Skeletal muscle tissue (tissue), 4 donors: Measurements from ENCODE around the gene RPL18A. TPM values are rescaled to one million over a fixed set of nuclear protein-coding genes. Genes with fewer than 3 reads are reported as not detected.

Experiments used
- H3K27ac ChIP-seq: one replicate; pipeline ENCODE4 v1.7.0; 2013; ENCODE audit warnings: mild to moderate bottlenecking, low read depth, low read length, inconsistent platforms
- H3K27me3 ChIP-seq, 3 donors: one replicate each; pipeline ENCODE4 v1.7.0; 2013; ENCODE audit warnings: low read length in 3 of 3; ENCODE audit not compliant: control insufficient read depth in 3 of 3, insufficient read depth in 3 of 3
- H3K36me3 ChIP-seq, 3 donors: one replicate each; pipeline ENCODE4 v1.7.0; 2013; ENCODE audit warnings: low read length in 3 of 3; ENCODE audit not compliant: control insufficient read depth in 3 of 3, insufficient read depth in 3 of 3
- H3K4me1 ChIP-seq, 3 donors: one replicate each; pipeline ENCODE4 v1.7.0; 2013; ENCODE audit warnings: low read length in 3 of 3, mild to moderate bottlenecking in 3 of 3; ENCODE audit not compliant: control insufficient read depth in 3 of 3, insufficient read depth in 3 of 3
- H3K4me3 ChIP-seq, 3 donors: one replicate each; pipeline ENCODE4 v1.7.0; 2013; ENCODE audit warnings: low read length in 3 of 3
- H3K9ac ChIP-seq, 3 donors: one replicate each; pipeline ENCODE4 v1.7.0; 2013; ENCODE audit warnings: low read length in 3 of 3, mild to moderate bottlenecking in 3 of 3, moderate library complexity in 2 of 3, low read depth in 1 of 3
- H3K9me3 ChIP-seq, 3 donors: one replicate each; pipeline ENCODE4 v1.7.0; 2013; ENCODE audit warnings: low read length in 3 of 3; ENCODE audit not compliant: control insufficient read depth in 3 of 3
- total RNA-seq: library from RNA; depleted of rRNA; stranded (reverse); fragments of >200 nt; gene quantifications from one replicate; pipeline ENCODE4 v1.2.3, GENCODE V29; 2014
- donor health status: Osteomylitis.

Gene RPL18A
- total RNA-seq, 1 donor from 2014 or later: 1,370 TPM

DNA sequence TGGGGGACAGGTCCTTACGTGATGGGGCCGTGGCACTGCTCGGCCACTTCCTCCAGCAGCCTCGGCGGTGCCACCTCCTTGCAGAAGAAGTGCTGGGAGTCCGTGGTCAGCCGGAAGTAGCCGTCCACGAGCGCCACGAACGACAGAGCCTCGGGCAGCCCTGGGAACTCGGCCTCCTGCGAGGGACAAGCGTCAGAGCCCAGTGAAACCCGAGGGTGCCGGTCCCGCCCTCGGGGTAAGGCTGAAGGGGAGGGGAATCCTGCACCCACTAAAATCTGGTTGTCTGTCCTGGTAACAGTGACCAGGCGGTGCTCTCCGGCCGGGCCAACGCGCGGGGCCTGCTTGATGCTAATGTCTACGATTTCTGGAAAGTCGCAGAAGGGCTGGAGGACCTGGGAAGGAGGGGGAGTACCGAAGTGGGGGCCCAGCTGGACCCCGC lies 18.3 kb upstream of the RPL18A start:
- Histone ChIP-seq H3K27ac (no peak overlapping the region), H3K36me3 (no peaks in the 10 kb centered on the region)

DNA sequence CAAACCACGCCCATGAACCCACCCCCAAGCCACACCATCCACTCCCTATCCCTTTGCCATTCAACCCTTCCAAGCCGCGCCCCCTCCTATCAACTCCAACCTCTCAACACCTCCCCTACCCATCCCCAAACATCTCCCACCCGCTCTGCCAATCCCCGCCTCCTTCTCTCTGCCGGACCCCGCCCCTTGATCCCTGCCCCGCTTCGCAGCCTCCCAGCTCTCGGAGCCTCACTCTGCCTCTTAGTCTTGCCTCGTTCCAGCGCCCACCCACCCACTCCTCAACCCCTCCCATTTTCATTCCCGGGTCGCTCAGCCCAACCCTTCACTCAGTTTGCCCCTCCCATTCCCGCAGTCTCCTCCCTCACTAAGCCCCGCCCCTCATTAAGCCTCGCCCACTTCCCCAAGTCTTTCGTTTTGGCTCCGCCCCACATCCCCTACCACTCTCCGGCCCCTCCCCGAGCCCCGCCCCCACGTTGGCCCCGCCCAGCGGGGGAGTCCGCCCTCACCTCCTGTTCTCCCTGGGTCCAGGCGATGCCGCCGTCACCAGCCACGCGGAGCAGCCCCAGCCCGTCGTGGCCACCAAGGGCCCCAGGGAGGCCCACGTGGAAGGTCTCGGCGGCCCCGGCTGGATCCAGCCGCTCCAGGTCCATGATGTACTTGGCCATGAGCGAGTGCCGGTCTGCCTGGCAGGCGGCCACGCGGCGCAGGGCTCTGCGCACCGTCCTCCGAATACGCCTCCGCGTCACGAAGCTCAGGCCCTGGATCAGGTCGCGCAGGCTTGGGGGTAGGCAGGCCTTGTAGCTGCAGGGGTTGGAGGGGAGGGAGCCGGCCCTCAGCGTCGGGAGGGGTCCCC lies 17.7 kb upstream of the RPL18A start:
- H3K4me1 ChIP-seq: no peaks in the 10 kb centered on the region
- H3K9ac ChIP-seq: no peak overlapping the region
- no peak overlapping the region for H3K4me3 ChIP-seq
- H3K27me3 ChIP-seq: peaks cover 30 to 59% (median 45%) of the 10 kb centered on the region in 3 donors
- H3K36me3 ChIP-seq: no peaks in the 10 kb centered on the region
- no peak overlapping the region for H3K27ac ChIP-seq
- no peaks in the 10 kb centered on the region for H3K9me3 ChIP-seq

More for the DNA sequence above, 18.3 kb upstream of the RPL18A start:
- H3K9me3 ChIP-seq: no peaks in the 10 kb centered on the region
- no peak overlapping the region for H3K9ac ChIP-seq
- no peaks in the 10 kb centered on the region for H3K4me1 ChIP-seq
- H3K27me3 ChIP-seq: peaks cover 30 to 57% (median 48%) of the 10 kb centered on the region in 3 donors
- H3K4me3 ChIP-seq: no peak overlapping the region

DNA sequence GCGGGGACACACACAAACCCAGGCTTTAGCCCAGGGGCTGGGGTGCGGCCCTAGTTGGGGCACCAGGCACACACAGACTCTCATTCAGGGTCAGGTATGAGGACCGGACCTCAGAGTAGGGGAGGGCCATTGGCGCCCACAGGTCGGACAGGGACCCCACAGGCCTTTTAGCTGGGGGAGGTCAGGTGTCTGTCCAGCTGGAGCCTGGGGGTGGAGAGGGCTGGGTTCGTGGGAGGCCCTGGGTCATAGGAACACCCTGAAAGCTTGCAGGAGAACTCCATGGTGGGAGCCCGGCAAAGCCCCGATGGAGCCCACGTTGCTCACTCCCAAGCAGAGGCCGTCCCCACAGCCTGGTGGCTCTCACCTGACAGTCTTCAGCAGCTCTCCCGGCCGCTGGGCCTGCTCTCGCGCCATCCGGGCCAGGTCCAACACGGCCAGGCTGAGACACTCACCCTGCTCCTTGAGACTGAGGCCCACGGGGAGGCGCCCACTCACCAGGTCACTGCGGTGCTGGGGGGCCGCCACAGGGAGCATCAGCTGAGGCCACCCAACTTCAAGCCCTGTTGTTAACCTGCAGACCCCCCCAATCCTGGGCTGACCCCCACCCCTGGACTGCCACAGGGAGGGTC lies 16.9 kb upstream of the RPL18A start:
- Histone ChIP-seq H3K9ac (no peak overlapping the region), H3K4me1 (no peaks in the 10 kb centered on the region), H3K27me3 (peaks cover 30 to 59% (median 45%) of the 10 kb centered on the region in 3 donors), H3K36me3 (no peaks in the 10 kb centered on the region), H3K27ac (no peak overlapping the region), H3K9me3 (no peaks in the 10 kb centered on the region), H3K4me3 (no peak overlapping the region)

DNA sequence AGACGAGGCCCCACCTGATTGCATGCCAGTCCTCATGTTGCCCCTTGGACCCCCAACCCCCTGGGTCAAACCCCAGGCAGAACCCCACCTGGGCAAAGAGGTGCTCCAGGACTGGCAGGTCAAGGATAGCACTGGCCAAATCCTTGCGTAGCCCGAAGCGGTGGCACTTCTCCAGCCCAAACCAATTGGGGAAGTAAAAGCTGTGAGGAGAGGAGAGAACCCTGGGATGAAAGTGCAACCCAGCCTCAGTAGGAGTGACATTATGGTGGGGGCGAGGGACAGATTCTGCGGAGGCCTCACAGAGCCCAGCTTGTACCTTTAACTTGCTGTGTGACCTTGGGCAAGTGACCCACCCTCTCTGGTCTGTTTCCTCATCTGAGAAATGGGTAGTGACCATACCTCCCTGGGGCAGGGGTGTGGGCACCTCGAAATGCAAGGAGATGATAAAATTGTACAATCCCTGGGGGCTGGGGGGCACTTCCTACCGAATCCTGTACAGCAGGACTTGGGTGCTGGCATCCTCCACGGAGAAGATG lies 16.4 kb upstream of the RPL18A start:
- H3K36me3 ChIP-seq: no peaks in the 10 kb centered on the region
- H3K27ac ChIP-seq: no peak overlapping the region
- peaks cover 0 to 3% (median 0%) of the 10 kb centered on the region in 3 donors for H3K4me1 ChIP-seq
- H3K9me3 ChIP-seq: no peaks in the 10 kb centered on the region
- peaks cover 30 to 60% (median 45%) of the 10 kb centered on the region in 3 donors for H3K27me3 ChIP-seq
- H3K4me3 ChIP-seq: no peak overlapping the region
- H3K9ac ChIP-seq: no peak overlapping the region

DNA sequence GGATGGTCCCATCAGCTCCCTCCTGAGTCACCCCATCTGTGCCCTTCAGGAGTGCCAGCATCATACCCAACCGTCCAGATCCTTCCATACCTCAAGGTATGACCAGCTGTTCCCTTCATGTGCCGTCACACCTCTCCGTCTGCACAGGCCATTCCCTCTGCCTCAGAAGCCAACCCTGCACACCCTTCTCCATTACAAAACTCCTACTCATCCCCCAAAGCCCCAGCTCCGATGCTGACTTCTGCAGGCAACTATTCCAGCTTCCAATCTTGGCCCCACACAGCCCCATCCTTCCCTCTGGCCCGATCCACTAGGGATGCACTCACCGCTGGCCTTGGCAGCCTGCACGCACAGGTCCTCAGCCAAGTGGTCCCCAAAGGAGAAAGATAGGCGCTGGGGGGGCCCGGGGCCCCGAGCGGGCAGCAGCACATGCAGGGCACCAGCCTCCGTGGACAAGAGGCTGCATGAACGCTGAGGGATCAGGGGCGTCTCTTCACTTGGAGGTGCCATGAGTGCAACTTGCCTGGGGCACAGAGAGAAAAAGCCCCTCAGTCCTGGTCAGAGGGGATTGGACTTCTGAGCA lies 15.7 kb upstream of the RPL18A start:
- no peaks in the 10 kb centered on the region for H3K9me3 ChIP-seq
- H3K36me3 ChIP-seq: no peaks in the 10 kb centered on the region
- peaks cover 0 to 3% (median 0%) of the 10 kb centered on the region in 3 donors for H3K4me1 ChIP-seq
- no peak overlapping the region for H3K27ac ChIP-seq
- peaks cover 30 to 62% (median 44%) of the 10 kb centered on the region in 3 donors for H3K27me3 ChIP-seq
- no peak overlapping the region for H3K9ac ChIP-seq
- no peak overlapping the region for H3K4me3 ChIP-seq

DNA sequence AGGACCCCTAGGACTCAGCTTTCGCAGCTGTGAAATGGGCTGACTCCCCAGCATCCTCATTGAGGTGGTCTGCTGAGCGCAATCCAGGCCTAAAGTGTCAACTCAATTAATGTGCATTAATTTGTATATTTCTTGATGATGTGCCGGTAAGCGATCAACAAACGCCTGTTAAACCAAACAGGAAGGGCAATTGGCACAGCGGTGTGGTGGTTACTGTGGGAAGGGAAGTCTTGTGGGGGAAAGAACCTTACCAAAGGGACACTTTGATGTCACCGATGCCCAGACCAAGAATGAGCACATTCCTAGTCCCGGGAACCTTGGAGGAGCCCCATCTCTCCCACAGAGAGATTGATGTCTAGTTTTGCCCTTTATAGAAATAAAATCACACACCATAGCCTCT lies 13.6 kb upstream of the RPL18A start:
- H3K4me3 ChIP-seq: no peak overlapping the region
- H3K27ac ChIP-seq: no peak overlapping the region
- peaks cover 24 to 47% (median 30%) of the 10 kb centered on the region in 3 donors for H3K27me3 ChIP-seq
- H3K36me3 ChIP-seq: no peaks in the 10 kb centered on the region
- H3K4me1 ChIP-seq: peaks cover 0 to 3% (median 0%) of the 10 kb centered on the region in 3 donors
- H3K9ac ChIP-seq: no peak overlapping the region
- H3K9me3 ChIP-seq: no peaks in the 10 kb centered on the region

DNA sequence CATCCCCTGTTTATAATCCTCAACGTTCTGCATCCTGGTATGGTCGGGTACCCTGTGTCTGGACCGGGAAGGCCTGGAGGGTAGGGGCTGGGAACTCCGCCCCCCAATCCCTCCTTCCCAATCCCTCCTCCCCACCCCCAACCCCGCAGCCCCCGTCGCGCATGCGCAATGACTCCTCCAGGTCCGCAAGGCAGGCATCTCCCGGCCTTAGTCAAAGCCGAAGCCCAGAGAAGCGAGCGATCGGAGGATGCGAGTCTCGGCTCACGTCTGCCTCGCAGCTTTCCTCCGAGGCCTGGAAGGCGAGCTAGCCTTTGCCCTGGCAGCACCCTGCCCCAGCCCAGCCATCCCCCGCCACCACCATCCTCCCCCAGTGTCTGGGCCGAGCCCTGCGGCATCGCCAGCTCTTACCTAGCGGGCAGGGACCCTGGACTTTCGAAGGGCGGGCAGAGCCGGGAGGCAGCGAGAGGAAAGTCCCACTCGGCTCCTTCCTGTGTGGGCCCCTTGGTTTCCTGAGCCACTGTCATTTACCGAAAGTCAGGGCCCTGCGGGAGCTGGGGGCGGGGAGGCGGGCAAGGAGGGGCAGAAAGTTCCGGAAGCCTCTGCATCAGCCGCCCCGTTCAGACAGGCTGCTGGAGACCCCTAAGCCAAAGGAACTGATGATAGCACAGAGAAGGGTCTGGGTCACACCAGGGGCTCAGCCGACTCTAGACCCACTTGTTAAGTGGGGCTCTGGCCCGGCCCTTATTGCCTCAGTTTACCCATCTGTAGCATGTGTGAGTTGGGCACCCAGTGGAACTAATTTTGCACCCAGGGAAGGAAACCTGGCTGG lies 12.0 kb upstream of the RPL18A start, which contains the start of gene JAK3:
JAK3 (minus strand) TSS at position 445 of the 829 bp plus-strand sequence. CDS start 3,565 bp downstream, outside the sequence.
- peaks cover 0 to 3% (median 0%) of the 10 kb centered on the region in 3 donors for H3K4me1 ChIP-seq
- no peaks in the 10 kb centered on the region for H3K36me3 ChIP-seq
- H3K9ac ChIP-seq: peak within 1 kb of the TSS in 1 of 3 donors; percentile 50
- peaks cover 16 to 34% (median 17%) of the 10 kb centered on the region in 3 donors for H3K27me3 ChIP-seq
- no peaks in the 10 kb centered on the region for H3K9me3 ChIP-seq
- no peak within 1 kb of the TSS for H3K27ac ChIP-seq
- peak within 1 kb of the TSS; percentile 13 to 30 (median 20) for H3K4me3 ChIP-seq

DNA sequence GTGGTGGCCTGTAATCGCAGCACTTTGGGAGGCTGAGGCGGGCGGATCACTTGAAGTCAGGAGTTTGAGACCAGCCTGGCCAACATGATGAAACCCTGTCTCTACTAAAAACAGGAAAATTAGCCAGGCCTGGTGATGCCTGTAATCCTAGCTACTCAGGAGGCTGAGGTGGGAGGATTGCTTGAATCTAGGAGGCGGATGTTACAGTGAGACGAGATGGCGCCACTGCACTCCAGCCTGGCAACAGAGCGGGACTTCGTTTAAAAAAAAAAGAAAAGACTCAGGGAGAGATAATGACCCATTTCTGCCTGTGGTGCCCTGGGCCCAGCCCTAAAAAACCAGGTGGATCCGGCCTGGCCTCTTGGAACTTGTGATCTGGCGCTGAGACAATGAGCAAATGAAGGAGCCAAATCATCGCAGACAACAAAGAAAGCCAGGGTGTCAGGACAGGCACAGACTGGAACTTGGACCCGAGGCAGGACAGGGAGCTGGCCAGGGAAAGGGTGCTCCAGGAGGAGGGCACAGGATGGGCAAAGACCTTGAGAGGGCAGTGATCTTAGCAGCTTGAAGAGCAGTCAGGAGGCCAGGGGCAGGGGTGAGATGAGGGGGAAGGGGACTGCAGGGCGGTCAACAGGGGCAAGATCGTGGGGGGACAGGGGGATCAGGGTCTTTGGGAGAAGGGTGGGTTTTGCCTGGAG lies 11.0 kb upstream of the RPL18A start:
- Histone ChIP-seq H3K9me3 (no peaks in the 10 kb centered on the region), H3K9ac (no peak overlapping the region), H3K27ac (no peak overlapping the region), H3K4me1 (peaks cover 0 to 3% (median 0%) of the 10 kb centered on the region in 3 donors), H3K27me3 (peaks cover 6 to 24% (median 10%) of the 10 kb centered on the region in 3 donors), H3K36me3 (no peaks in the 10 kb centered on the region), H3K4me3 (no peak overlapping the region)

DNA sequence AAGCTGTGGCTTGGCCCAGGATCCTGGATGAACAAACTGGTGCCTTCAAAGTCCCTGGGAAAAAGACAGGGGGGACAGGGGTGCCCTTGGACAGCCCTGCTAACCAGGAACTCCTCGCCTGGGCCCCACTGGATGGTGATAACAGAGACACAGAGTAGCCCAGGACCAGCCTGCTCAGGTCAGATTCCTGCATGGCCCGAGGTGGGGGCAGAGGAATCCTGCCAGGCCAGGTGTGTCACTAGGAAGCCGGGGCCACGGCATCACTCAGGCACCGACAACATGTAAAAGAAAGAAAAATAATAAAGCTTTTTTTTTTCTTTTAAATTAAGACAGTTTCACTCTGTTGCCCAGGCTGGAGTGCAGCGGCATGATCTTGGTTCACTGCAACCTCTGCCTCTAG lies 5.6 kb upstream of the RPL18A start:
- no peak overlapping the region for H3K27ac ChIP-seq
- peaks cover 0 to 6% (median 0%) of the 10 kb centered on the region in 3 donors for H3K27me3 ChIP-seq
- no peaks in the 10 kb centered on the region for H3K36me3 ChIP-seq
- H3K9me3 ChIP-seq: no peaks in the 10 kb centered on the region
- H3K4me1 ChIP-seq: peaks cover 0 to 4% (median under 1%) of the 10 kb centered on the region in 3 donors
- no peak overlapping the region for H3K9ac ChIP-seq
- H3K4me3 ChIP-seq: no peak overlapping the region
